H1 (cell line): ENCODE data around the gene FXN. TPM values are rescaled to one million over a fixed set of nuclear protein-coding genes. Genes with fewer than 3 reads are reported as not detected.

Source experiments
- CTCF ChIA-PET: fragments of 300-600 bp; sonication (Branson Sonifier 250); formaldehyde crosslinking; loops from one replicate; lab custom pipeline; 2021; ENCODE audit not compliant: partially characterized antibody; lab: Charles Lee
- POLR2A ChIA-PET: fragments of 300-600 bp; sonication (Branson Sonifier 250); formaldehyde crosslinking; loops from one replicate; lab custom pipeline; 2021; ENCODE audit warnings: inconsistent platforms; ENCODE audit not compliant: partially characterized antibody; lab: Charles Lee
- DNase-seq, 2 experiments: peaks; one replicate each; pipeline versions ENCODE4 v3.0.0 to v3.0.0-alpha.2; 2010 to 2022; ENCODE audit warnings: low spot score in 2 of 2, low read depth in 1 of 2, mixed read lengths in 1 of 2
- FAIRE-seq: peaks from 2 replicates; lab custom pipeline; 2011; peaks lifted over from hg19 to GRCh38; lab: Jason Lieb, UNC
- H2AFZ ChIP-seq: 2 replicates; pipeline ENCODE4 v1.8.1; 2012; ENCODE audit warnings: low read length, inconsistent platforms
- H2AK5ac ChIP-seq: 2 replicates; pipeline ENCODE4 v1.6.1; 2013; ENCODE audit warnings: low read depth, low read length
- H2BK120ac ChIP-seq: replicated peaks from 2 replicates; pipeline ENCODE3; 2013; ENCODE audit warnings: low read depth, low read length, inconsistent platforms
- H2BK12ac ChIP-seq: 2 replicates; pipeline ENCODE4 v1.6.1; 2013; ENCODE audit warnings: low read depth, low read length
- H2BK15ac ChIP-seq: 2 replicates; pipeline ENCODE4 v1.6.1; 2013; ENCODE audit warnings: low read length
- H2BK20ac ChIP-seq: 2 replicates; pipeline ENCODE4 v1.6.1; 2013; ENCODE audit warnings: low read length
- H2BK5ac ChIP-seq: 2 replicates; pipeline ENCODE4 v1.6.1; 2013; ENCODE audit warnings: low read depth, low read length
- H3K14ac ChIP-seq: 2 replicates; pipeline ENCODE4 v1.6.1; 2013; ENCODE audit warnings: inconsistent platforms; ENCODE audit not compliant: insufficient read length
- H3K18ac ChIP-seq: 2 replicates; pipeline ENCODE4 v1.6.1; 2013; ENCODE audit warnings: low read length; ENCODE audit errors: extremely low read depth
- H3K23ac ChIP-seq: 2 replicates; pipeline ENCODE4 v1.6.1; 2013; ENCODE audit warnings: inconsistent platforms; ENCODE audit not compliant: insufficient read length
- H3K23me2 ChIP-seq: 2 replicates; pipeline ENCODE4 v1.6.1; 2013; ENCODE audit warnings: low read depth, low read length
- H3K27ac ChIP-seq: 2 replicates; pipeline ENCODE4 v1.6.1; 2011; ENCODE audit warnings: low read depth, low read length, inconsistent platforms
- H3K27me3 ChIP-seq, 4 experiments: replicated peaks in 1 of 4; 1 replicate in 1 of 4; 2 replicates in 3 of 4; pipeline versions ENCODE4 v1.6.1 to v1.8.1; 2011 to 2013; ENCODE audit warnings: low read length in 3 of 4, mild to moderate bottlenecking in 3 of 4, inconsistent platforms in 2 of 4, mixed read lengths in 2 of 4, moderate library complexity in 1 of 4; ENCODE audit not compliant: control insufficient read depth in 3 of 4, insufficient read depth in 3 of 4; ENCODE audit errors: extremely low read depth in 1 of 4
- H3K36me3 ChIP-seq, 4 experiments: 2 replicates each; pipeline versions ENCODE4 v1.6.1 to v1.8.1; 2011 to 2013; ENCODE audit warnings: mild to moderate bottlenecking in 4 of 4, low read length in 3 of 4, moderate library complexity in 2 of 4, control low read depth in 1 of 4, inconsistent platforms in 1 of 4; ENCODE audit not compliant: insufficient read depth in 4 of 4, control insufficient read depth in 2 of 4
- H3K4ac ChIP-seq: replicated peaks from 2 replicates; pipeline ENCODE3; 2013; ENCODE audit warnings: low read length, low read depth, mixed read lengths, inconsistent platforms; ENCODE audit not compliant: insufficient read length
- H3K4me1 ChIP-seq, 4 experiments: replicated peaks in 1 of 4; 1 replicate in 1 of 4; 2 replicates in 3 of 4; pipeline versions ENCODE4 v1.6.1 to v1.8.1; 2011 to 2013; ENCODE audit warnings: low read length in 3 of 4, inconsistent platforms in 2 of 4, mixed read lengths in 1 of 4; ENCODE audit not compliant: insufficient read depth in 4 of 4, control insufficient read depth in 3 of 4
- H3K4me2 ChIP-seq, 2 experiments: 2 replicates each; pipeline versions ENCODE4 v1.6.1 to v1.8.1; 2011 to 2013; ENCODE audit warnings: low read depth in 2 of 2, low read length in 2 of 2, control low read depth in 1 of 2, inconsistent platforms in 1 of 2, mild to moderate bottlenecking in 1 of 2; ENCODE audit not compliant: insufficient read depth in 1 of 2
- H3K4me3 ChIP-seq, 4 experiments: fragments of 200-600, 300-600 bp in 1 of 4; sonication (generic), shearing (Covaris generic), sonication (Bioruptor Twin) in 1 of 4; 2 replicates each; pipeline versions ENCODE4 v1.5.1 to v1.8.1; 2011 to 2016; ENCODE audit warnings: low read length in 4 of 4, low read depth in 3 of 4, control low read depth in 2 of 4, inconsistent platforms in 2 of 4, mild to moderate bottlenecking in 2 of 4, mixed read lengths in 1 of 4, moderate library complexity in 1 of 4; ENCODE audit not compliant: insufficient read depth in 2 of 4; ENCODE audit errors: extremely low read depth in 1 of 4
- H3K56ac ChIP-seq: replicated peaks from 2 replicates; pipeline ENCODE3; 2013; ENCODE audit warnings: low read depth, mild to moderate bottlenecking, mixed read lengths, low read length, inconsistent platforms; ENCODE audit not compliant: insufficient read length
- H3K79me1 ChIP-seq: 2 replicates; pipeline ENCODE4 v1.6.1; 2013; ENCODE audit warnings: low read depth, low read length, control low read depth
- H3K79me2 ChIP-seq, 2 experiments: 2 replicates each; pipeline versions ENCODE4 v1.6.1 to v1.8.1; 2012 to 2013; ENCODE audit warnings: low read length in 2 of 2, mild to moderate bottlenecking in 2 of 2, inconsistent platforms in 1 of 2; ENCODE audit not compliant: insufficient read depth in 2 of 2, control insufficient read depth in 1 of 2
- H3K9ac ChIP-seq, 4 experiments: replicated peaks in 1 of 4; 1 replicate in 1 of 4; 2 replicates in 3 of 4; pipeline versions ENCODE4 v1.6.1 to v1.8.1; 2011 to 2013; ENCODE audit warnings: low read depth in 3 of 4, low read length in 3 of 4, control low read depth in 2 of 4, mild to moderate bottlenecking in 2 of 4, moderate library complexity in 2 of 4, inconsistent platforms in 1 of 4; ENCODE audit errors: extremely low read depth in 1 of 4
- H3K9me3 ChIP-seq, 2 experiments: 2 replicates each; pipeline versions ENCODE4 v1.6.1 to v1.8.1; 2012 to 2013; ENCODE audit warnings: mild to moderate bottlenecking in 2 of 2, moderate library complexity in 2 of 2, control low read depth in 1 of 2, inconsistent platforms in 1 of 2, low read depth in 1 of 2, low read length in 1 of 2, mixed read lengths in 1 of 2; ENCODE audit not compliant: insufficient read depth in 2 of 2
- H4K20me1 ChIP-seq, 2 experiments: replicated peaks in 1 of 2; 2 replicates each; pipeline versions ENCODE3 to v1.8.1; 2011 to 2013; ENCODE audit warnings: inconsistent platforms in 2 of 2, low read length in 2 of 2, mild to moderate bottlenecking in 1 of 2; ENCODE audit not compliant: insufficient read depth in 2 of 2, control insufficient read depth in 1 of 2
- H4K5ac ChIP-seq: 2 replicates; pipeline ENCODE4 v1.6.1; 2013; ENCODE audit warnings: low read length, low read depth, mixed read lengths, inconsistent platforms; ENCODE audit not compliant: insufficient read length
- H4K8ac ChIP-seq: 2 replicates; pipeline ENCODE4 v1.8.0; 2013; ENCODE audit warnings: mild to moderate bottlenecking, moderate library complexity, low read length, inconsistent platforms; ENCODE audit not compliant: insufficient read depth; ENCODE audit errors: extremely low read depth
- H4K91ac ChIP-seq: replicated peaks from 2 replicates; pipeline ENCODE3; 2013; ENCODE audit warnings: low read length, mixed read lengths, inconsistent platforms; ENCODE audit not compliant: insufficient read length
- CHD2 ChIP-seq: IDR thresholded peaks from 2 replicates; pipeline ENCODE4 v1.6.1; 2012; ENCODE audit warnings: low read length, improper control_type of control experiment
- KDM4A ChIP-seq: IDR thresholded peaks from one replicate; pipeline ENCODE4 v1.7.1; 2012; ENCODE audit warnings: low read depth, mild to moderate bottlenecking, moderate library complexity, low read length, inconsistent platforms; ENCODE audit not compliant: severe bottlenecking
- RNF2 ChIP-seq: fragments of 200-900, 300-1000 bp; sonication (generic); IDR thresholded peaks from 2 replicates; pipeline ENCODE4 v1.7.1; 2016; ENCODE audit warnings: borderline replicate concordance, low read depth, mild to moderate bottlenecking, antibody characterized with exemption, low read length; ENCODE audit not compliant: poor library complexity, severe bottlenecking; ENCODE audit errors: missing control alignments
- RXRA ChIP-seq: IDR thresholded peaks from 2 replicates; pipeline ENCODE4 v1.6.1; 2011; ENCODE audit warnings: low read depth, mild to moderate bottlenecking, low read length, moderate library complexity; ENCODE audit not compliant: insufficient read depth
- ZNF274 ChIP-seq: IDR thresholded peaks from 2 replicates; pipeline ENCODE4 v1.7.0; 2012; ENCODE audit warnings: low read length, borderline replicate concordance; ENCODE audit errors: extremely low read depth
- WGBS, 2 experiments: shearing (Covaris generic) in 1 of 2; methylation state at CpG; one replicate each; pipeline versions ENCODE4 v1.1.6 to v1.1.7; 2013 to 2015; ENCODE audit warnings: low lambda C conversion rate in 2 of 2, mixed read lengths in 2 of 2, inconsistent platforms in 1 of 2, low coverage in 1 of 2, missing lambda C conversion rate in 1 of 2; ENCODE audit not compliant: insufficient replicate concordance in 2 of 2, insufficient coverage in 1 of 2, insufficient read length in 1 of 2; ENCODE audit errors: extremely low coverage in 1 of 2, missing lambda C conversion rate in 1 of 2; 5-methylcytosine and 5-hydroxymethylcytosine counted together
- polyA plus RNA-seq, 7 experiments: library from polyadenylated mRNA; depleted of rRNA in 3 of 7; stranded (reverse) in 5 of 7; unstranded in 2 of 7; fragments of >200 nt in 5 of 7; fragments of 200-250 nt in 2 of 7; gene quantifications; 1 replicate in 5 of 7; 2 replicates in 1 of 7; 4 replicates in 1 of 7; pipeline versions ENCODE4 v1.2.1 to v1.2.3, GENCODE V29; 2011 to 2013; ENCODE audit warnings: missing spikeins in 2 of 7, mixed read lengths in 2 of 7
- total RNA-seq: library from RNA; stranded (reverse); fragmentation: NEBNext Ultra II Directional; extraction: Animal tissue kit (Norgen Biotek cat#: 25700); gene quantifications from 2 replicates; pipeline ENCODE4 v1.2.1, GENCODE V29; 2021
- TF ChIP-seq, protein P1 (sequence below): IDR thresholded peaks from 2 replicates; pipeline ENCODE4 v1.6.1; 2012; ENCODE audit warnings: inconsistent platforms

Gene FXN
- total and polyA plus RNA-seq, 2 of the 8 experiments (the other 6 are each of a cell fraction or from before 2014, with no cell fraction given): 34.2 to 37.5 TPM

DNA sequence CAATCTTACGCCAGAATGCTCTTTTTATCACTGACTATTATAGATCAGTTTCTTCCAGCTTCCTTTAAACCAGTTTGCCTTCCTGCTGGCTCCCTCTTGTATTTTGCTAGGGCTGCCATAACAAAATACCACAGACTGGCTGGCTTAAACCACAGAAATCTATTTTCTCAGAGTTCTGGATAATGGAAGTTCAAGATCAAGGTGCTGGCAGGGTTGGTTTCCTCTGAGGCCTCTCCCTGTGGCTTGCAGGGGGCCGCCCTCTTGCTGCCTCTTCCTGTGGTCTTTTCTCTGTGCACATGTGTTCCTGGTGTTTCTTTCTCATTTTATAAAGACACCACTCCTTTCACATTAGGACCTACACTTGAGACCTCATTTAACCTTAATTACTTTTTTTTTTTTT, 6.8 kb upstream of the FXN start:
- no peak overlapping the region for H2BK120ac ChIP-seq
- H3K18ac ChIP-seq: no peak overlapping the region
- no peak overlapping the region for H2BK12ac ChIP-seq
- no peak overlapping the region for H4K5ac ChIP-seq
- H2BK5ac ChIP-seq: no peak overlapping the region
- H2BK15ac ChIP-seq: no peak overlapping the region
- no peak overlapping the region for H2BK20ac ChIP-seq
- no peaks in the 10 kb centered on the region for H3K23me2 ChIP-seq
- H3K4me3 ChIP-seq: no peak overlapping the region
- H3K14ac ChIP-seq: no peak overlapping the region
- no peaks in the 10 kb centered on the region for H3K36me3 ChIP-seq
- H4K8ac ChIP-seq: no peak overlapping the region
- no peak overlapping the region for H3K9ac ChIP-seq
- no peak overlapping the region for H3K56ac ChIP-seq
- no peak overlapping the region for H3K4ac ChIP-seq
- H3K4me1 ChIP-seq: peaks cover 0 to 2% (median 0%) of the 10 kb centered on the region in 4 experiments; a peak in 1 of 7 replicates
- H3K23ac ChIP-seq: no peak overlapping the region
- 89% methylated on average over 2 of the region's 2 CpGs; no CpG with 5 or more reads in 1 of the 2 experiments for WGBS, 2 experiments
- H2AFZ ChIP-seq: no peak overlapping the region
- H3K79me2 ChIP-seq: no peaks in the 10 kb centered on the region
- H3K4me2 ChIP-seq: no peak overlapping the region
- no peak overlapping the region for H4K91ac ChIP-seq
- ChIA-PET POLR2A (no interaction called here), CTCF (interaction anchor here (0.7 to 1.8 kb wide), 8 partner anchors 17 to 448 kb away, joined by 3 to 8 read pairs (median 6); no protein-coding TSS in a partner anchor)
- H2AK5ac ChIP-seq: no peak overlapping the region
- H3K27ac ChIP-seq: no peak overlapping the region
- H3K79me1 ChIP-seq: no peaks in the 10 kb centered on the region
- DNase-seq (no peak), FAIRE-seq (no peak)
- TF ChIP-seq RNF2: no peak
- TF ChIP-seq, protein P1, sequence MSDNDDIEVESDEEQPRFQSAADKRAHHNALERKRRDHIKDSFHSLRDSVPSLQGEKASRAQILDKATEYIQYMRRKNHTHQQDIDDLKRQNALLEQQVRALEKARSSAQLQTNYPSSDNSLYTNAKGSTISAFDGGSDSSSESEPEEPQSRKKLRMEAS: no peak
- no peak for TF ChIP-seq ZNF274
- TF ChIP-seq KDM4A: no peak
- no peak for TF ChIP-seq RXRA
- no peak for TF ChIP-seq CHD2
- no peaks in the 10 kb centered on the region for H3K27me3 ChIP-seq
- no peaks in the 10 kb centered on the region for H4K20me1 ChIP-seq
- peaks cover 4 to 5% of the 10 kb centered on the region in 2 experiments; a peak in 2 of 4 replicates for H3K9me3 ChIP-seq
